NCI-H146 treated with DMSO at 0.1 percent for 48 hours (cell line): ENCODE data around the gene DIAPH3.
A peak's percentile ranks its signal among the peaks of the same experiment; 100 is the strongest.

Source experiments
- DNase-seq: peaks from one replicate; lab custom pipeline; 2025; ENCODE audit not compliant: unreplicated experiment; lab: John Stamatoyannopoulos, UW

DIAPH3 gene

GRCh38 chr13:59960683-59961082 is 203.0 kb downstream of the DIAPH3 start:
- DNase-seq, result no peak

- DNase-seq, result no peak
Measured at GRCh38 chr13:59957438-59957837, 206.3 kb downstream of the DIAPH3 start.

- DNase-seq, result no peak
Measured at GRCh38 chr13:59954601-59955000, 209.1 kb downstream of the DIAPH3 start.

GRCh38 chr13:59951011-59951410 is 212.7 kb downstream of the DIAPH3 start:
- DNase-seq, result no peak

- no peak for DNase-seq
Measured at GRCh38 chr13:59950266-59950665, 213.5 kb downstream of the DIAPH3 start.

- no peak for DNase-seq
Measured at GRCh38 chr13:59948686-59949085, 215.0 kb downstream of the DIAPH3 start.

GRCh38 chr13:59946944-59947343 is 216.8 kb downstream of the DIAPH3 start:
- no peak for DNase-seq

- DNase-seq, result peak; percentile 33
Measured at GRCh38 chr13:59931621-59932020, 232.1 kb downstream of the DIAPH3 start.

- no peak for DNase-seq
Measured at GRCh38 chr13:59924256-59924655, 239.5 kb downstream of the DIAPH3 start.

- no peak for DNase-seq
Measured at GRCh38 chr13:59915252-59915651, 248.5 kb downstream of the DIAPH3 start.

GRCh38 chr13:59914556-59914955 is 249.2 kb downstream of the DIAPH3 start:
- no peak for DNase-seq

GRCh38 chr13:59906413-59907049 is 257.2 kb downstream of the DIAPH3 start:
- DNase-seq, result no peak

- DNase-seq, result no peak
Measured at GRCh38 chr13:59901191-59901590, 262.5 kb downstream of the DIAPH3 start.

GRCh38 chr13:59898066-59898465 is 265.7 kb downstream of the DIAPH3 start:
- DNase-seq, result no peak

- no peak for DNase-seq
Measured at GRCh38 chr13:59893266-59893665, 270.5 kb downstream of the DIAPH3 start.

GRCh38 chr13:59891053-59891452 is 272.7 kb downstream of the DIAPH3 start:
- DNase-seq, result no peak

- DNase-seq, result no peak
Measured at GRCh38 chr13:59890054-59890453, 273.7 kb downstream of the DIAPH3 start.

GRCh38 chr13:59888408-59888807 is 275.3 kb downstream of the DIAPH3 start:
- no peak for DNase-seq

GRCh38 chr13:59885076-59885475 is 278.7 kb downstream of the DIAPH3 start:
- DNase-seq, result no peak

GRCh38 chr13:59883885-59884284 is 279.8 kb downstream of the DIAPH3 start:
- no peak for DNase-seq

GRCh38 chr13:59880468-59880867 is 283.3 kb downstream of the DIAPH3 start:
- DNase-seq, result no peak

GRCh38 chr13:59879281-59879680 is 284.4 kb downstream of the DIAPH3 start:
- DNase-seq, result no peak

- DNase-seq, result no peak
Measured at GRCh38 chr13:59877933-59878332, 285.8 kb downstream of the DIAPH3 start.
